Measurements from ENCODE around the gene AEBP1. TPM values are rescaled to one million over a fixed set of nuclear protein-coding genes. Genes with fewer than 3 reads are reported as not detected.

AEBP1 gene
- total RNA-seq, 4 donors from 2014 or later, result 20.1 to 127 (median 58.0) TPM

- H3K27ac ChIP-seq, result no peak overlapping the region
- no peaks in the 10 kb centered on the region for H3K9me3 ChIP-seq
- TF ChIP-seq CTCF (IDR thresholded peaks at IDR 0.05) (no peak), POLR2A (IDR thresholded peaks at IDR 0.05) (no peak)
- no peaks in the 10 kb centered on the region for H3K36me3 ChIP-seq
- H3K4me3 ChIP-seq, result peak overlapping the region; percentile 39 to 52 (median 48)
- peaks cover 0 to 15% (median 5%) of the 10 kb centered on the region in 4 donors for H3K4me1 ChIP-seq
- peak; percentile 24 to 55 (median 48) for DNase-seq
- no peaks in the 10 kb centered on the region for H3K27me3 ChIP-seq
Measured at GRCh38 chr7:44145479-44145968, 41.4 kb downstream of the AEBP1 start.

- Histone ChIP-seq H3K27me3 (no peaks in the 10 kb centered on the region), H3K4me1 (peaks cover 0 to 15% (median 5%) of the 10 kb centered on the region in 4 donors), H3K27ac (no peak overlapping the region), H3K36me3 (no peaks in the 10 kb centered on the region), H3K9me3 (no peaks in the 10 kb centered on the region), H3K4me3 (peak overlapping the region; percentile 39 to 52 (median 48))
- DNase-seq, result peak; percentile 67 to 92 (median 91)
- TF ChIP-seq POLR2A (IDR thresholded peaks at IDR 0.05) (no peak), CTCF (IDR thresholded peaks at IDR 0.05) (no peak)
Measured at GRCh38 chr7:44145969-44146911, 42.1 kb downstream of the AEBP1 start.

GRCh38 chr7:44147026-44147991 is 43.2 kb downstream of the AEBP1 start:
- Histone ChIP-seq H3K4me3 (no peak overlapping the region), H3K4me1 (peaks cover 0 to 15% (median 5%) of the 10 kb centered on the region in 4 donors), H3K27me3 (no peaks in the 10 kb centered on the region), H3K27ac (no peak overlapping the region), H3K9me3 (no peaks in the 10 kb centered on the region), H3K36me3 (no peaks in the 10 kb centered on the region)
- TF ChIP-seq POLR2A (IDR thresholded peaks at IDR 0.05) (no peak), CTCF (IDR thresholded peaks at IDR 0.05) (no peak)
- peak in 2 of 3 donors; percentile 43 to 46 for DNase-seq

- Histone ChIP-seq H3K4me3 (no peak overlapping the region), H3K4me1 (peaks cover 0 to 15% (median 5%) of the 10 kb centered on the region in 4 donors), H3K36me3 (no peaks in the 10 kb centered on the region), H3K27ac (no peak overlapping the region), H3K27me3 (no peaks in the 10 kb centered on the region), H3K9me3 (no peaks in the 10 kb centered on the region)
- peak in 1 of 3 donors; percentile 2 for DNase-seq
- TF ChIP-seq POLR2A (IDR thresholded peaks at IDR 0.05), result no peak
- no peak for TF ChIP-seq CTCF (IDR thresholded peaks at IDR 0.05)
Measured at GRCh38 chr7:44148166-44148565, 44.0 kb downstream of the AEBP1 start.

- Histone ChIP-seq H3K4me3 (no peak overlapping the region), H3K36me3 (no peaks in the 10 kb centered on the region), H3K4me1 (peaks cover 0 to 15% (median 5%) of the 10 kb centered on the region in 4 donors), H3K27me3 (no peaks in the 10 kb centered on the region), H3K9me3 (no peaks in the 10 kb centered on the region), H3K27ac (no peak overlapping the region)
- peak in 2 of 3 donors; percentile 25 to 26 for DNase-seq
- TF ChIP-seq CTCF (IDR thresholded peaks at IDR 0.05) (no peak), POLR2A (IDR thresholded peaks at IDR 0.05) (no peak)
Measured at GRCh38 chr7:44148961-44149536, 44.9 kb downstream of the AEBP1 start.
